HG03432 (cell line): ENCODE data around the gene OVCH1.
"Not testable (repeated sequence)": the region's sequence is repeated elsewhere in the genome, so short reads cannot be mapped to it uniquely, and the experiment has no call there.

ENCODE experiments used
- ATAC-seq: cut with Tn5 transposase; IDR thresholded peaks from one replicate; pipeline ENCODE4 v1.9.1; 2021; ENCODE audit warnings: mild to moderate bottlenecking, moderate library complexity; ENCODE audit not compliant: unreplicated experiment

Gene OVCH1

DNA sequence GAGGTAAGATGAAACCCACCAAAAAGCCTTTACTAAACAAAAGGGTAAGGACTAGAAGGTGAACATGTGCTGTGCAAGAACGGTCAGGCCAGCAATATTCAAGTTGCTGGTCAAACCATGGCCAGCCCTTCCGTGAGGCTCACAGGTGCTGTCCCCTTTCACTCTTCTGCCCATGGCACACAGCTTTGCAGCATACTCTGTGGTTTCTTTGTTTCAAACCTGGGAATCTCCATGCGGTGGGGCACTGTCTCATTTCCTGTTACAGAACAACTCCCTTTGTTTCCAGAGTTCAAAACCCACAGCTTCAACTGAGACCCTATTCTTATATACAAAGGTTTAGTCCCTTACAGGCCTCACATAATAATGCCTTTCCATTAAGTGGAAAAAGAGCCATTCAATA is 1.7 kb upstream of the OVCH1 start:
- ATAC-seq = peak; percentile 46

DNA sequence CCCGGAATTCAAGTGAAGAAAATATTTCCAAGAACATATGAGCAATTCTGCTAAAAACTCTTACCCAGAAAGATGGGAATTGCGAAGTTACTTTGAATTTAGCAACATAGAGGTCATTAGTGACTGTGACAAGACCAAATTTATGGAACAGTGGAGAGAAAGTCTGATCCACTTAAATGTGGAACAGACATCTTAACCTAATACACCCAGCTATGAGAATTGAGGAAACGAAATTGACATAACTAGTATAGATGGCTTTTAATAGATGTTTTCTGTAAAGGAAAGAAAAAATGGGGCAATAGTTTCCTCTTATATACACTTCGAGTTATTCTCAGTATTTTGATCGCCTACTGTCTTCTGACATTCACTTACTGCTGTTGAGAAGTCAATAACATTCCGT is 4.6 kb downstream of the OVCH1 start:
- ATAC-seq = no peak

DNA sequence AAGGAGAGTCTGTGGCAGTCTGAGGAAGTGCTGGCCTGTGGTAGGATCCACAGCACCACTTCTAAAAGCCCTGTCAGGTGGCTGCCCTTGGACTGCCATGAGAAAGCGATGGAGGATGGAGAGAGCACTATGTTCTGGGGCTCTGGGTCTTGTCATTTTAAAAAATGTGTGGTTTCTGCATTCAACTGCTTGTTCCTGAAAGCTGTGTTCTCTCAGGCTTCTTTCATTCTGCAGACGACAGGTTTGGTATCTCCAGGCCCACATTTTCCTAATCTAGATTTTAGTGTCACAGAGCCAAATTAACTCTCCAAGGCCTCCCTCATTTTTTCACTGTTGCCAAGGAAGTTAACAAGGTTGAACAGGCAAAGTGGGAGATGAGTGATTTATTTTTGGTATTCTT is 10.5 kb downstream of the OVCH1 start:
- no peak for ATAC-seq

DNA sequence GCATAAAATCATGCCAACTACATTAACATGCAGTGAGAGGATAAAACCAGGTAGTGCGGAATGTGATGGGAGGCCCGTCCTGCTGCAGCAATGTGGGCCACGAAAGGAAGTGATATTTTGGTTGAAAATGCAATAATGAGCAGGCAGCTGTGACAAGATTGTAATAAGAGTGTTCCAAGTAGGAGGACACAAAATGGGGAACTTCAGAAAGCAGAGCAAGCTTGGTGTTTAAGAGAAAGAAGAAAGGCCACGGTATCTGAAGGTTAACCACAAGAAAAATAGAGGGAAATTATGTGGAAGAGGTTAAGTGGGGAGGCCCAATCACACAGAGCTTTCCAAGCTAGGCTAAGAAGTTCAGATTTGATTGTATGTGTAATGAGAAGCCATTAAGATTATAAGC is 34.3 kb downstream of the OVCH1 start:
- ATAC-seq = no peak

DNA sequence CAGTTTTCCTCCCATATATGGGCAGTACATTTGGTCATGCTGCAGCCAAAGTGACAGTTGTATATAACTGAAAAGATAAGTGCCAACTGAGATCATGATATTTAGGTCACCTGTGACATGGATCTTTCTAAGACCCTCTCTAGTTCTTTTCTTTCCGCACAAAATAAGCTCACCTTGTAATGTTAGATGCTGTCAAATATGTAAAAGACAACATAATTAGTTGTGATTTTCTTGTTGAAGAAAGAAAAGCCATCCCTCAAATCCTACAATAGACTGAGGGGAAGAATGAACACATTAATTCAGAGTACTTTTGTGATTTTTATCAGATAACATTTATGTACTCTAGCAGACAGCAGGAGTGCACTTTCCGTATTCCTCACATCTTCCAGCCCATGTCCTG is 37.4 kb downstream of the OVCH1 start:
- ATAC-seq = no peak

DNA sequence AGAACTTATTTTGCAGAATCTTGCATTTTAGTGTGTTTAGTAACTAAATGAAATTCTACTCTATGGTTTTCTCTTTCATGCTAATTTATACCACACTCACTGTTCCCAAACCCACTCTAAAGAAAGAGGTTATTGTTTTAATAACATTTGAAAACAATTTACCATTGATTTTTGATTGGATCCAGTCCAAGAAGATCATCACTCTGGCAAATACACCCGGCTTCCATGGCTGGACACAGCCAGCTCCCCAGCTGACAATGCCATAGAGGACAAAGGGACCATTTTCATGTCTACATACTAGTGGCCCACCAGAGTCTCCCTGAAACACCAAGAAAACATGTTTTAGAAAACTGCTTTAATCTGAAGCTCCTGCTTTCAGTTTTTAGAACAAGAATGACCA is 42.4 kb downstream of the OVCH1 start:
- ATAC-seq = no peak

DNA sequence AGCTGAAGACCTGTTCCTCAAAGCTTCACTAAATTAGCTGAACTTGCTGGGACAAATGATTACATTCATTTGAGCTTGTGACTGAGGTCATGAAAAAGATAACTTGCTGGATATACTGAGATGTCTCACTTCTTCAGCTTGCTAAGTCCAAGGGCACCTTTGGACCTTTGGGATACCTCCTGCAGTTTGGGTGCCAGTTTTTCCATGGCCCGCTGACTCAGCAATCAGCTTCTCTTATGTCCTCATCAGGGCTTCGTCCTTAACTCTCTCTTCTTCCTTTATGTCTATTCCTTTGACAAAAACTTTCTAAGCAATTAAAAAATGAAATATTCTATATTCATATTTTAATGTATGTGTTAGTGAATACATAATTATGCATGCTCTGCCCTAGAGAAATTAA is 45.6 kb downstream of the OVCH1 start:
- no peak for ATAC-seq

DNA sequence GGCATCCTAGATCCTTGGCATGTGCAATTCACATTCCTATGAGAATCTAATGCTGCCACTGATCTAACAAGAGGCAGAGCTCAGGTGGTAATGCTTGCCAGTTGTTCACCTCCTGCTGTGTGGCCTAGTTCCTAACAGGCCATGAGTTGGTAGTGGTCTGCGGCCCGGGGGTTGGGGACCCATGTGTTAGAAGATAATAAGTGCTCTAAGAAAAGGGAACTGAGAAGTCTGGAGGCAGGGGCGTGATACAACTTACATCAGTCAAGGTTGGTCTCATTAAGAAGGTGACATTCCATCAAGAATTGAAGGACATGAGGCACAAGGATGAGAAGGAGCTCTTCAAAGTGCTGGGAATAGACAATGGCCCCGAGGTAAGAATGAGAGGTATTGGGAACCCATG is 49.3 kb downstream of the OVCH1 start:
- no peak for ATAC-seq

DNA sequence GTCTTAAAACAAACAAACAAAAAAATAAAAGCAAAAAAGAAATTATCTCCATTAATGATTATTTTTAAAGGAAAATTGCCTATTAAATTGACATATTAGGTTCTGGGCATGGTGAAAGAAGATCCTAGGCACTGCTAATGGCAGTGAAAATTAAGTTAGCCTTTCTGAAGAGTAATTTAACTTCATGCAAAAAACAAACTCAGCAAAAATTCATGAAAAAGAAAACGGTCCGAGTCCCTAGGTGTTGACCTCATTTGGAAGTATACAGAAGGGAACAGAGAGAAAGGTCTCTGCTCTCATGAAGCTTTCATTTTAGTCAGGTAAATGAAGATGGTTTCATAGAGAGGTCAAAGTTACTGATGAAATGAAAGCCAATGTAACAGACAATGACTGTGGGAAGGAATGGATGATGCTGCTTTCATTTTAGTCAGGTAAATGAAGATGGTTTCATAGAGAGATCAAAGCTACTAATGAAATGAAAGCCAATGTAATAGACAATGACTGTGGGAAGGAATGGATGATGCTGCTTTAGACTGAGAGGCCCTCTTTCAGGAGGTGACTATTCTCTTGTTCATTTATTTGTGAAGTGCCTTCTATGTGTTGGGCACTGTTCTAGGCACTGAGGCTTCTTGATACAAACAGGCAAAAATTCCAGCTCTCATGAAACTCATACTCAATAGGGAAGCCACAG is 50.1 kb downstream of the OVCH1 start:
- ATAC-seq = no peak

DNA sequence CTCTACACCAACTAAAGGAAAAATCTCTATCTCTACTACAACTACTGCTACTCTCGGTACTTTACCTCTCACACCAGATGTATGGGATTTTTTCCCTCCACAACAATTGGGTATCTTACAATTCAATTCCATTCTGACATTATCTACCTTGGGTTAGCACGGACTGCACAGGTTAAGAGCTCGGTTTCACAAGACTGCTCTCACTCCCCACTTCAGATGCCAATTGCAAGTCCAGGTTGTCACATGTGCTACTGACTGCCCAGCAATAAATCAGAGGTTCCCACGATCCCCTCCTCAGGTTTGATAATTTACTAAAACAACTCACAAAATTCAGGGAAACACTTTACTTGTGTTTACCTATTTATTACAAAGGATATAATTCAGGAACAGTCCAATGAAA is 58.0 kb downstream of the OVCH1 start:
- no peak for ATAC-seq

DNA sequence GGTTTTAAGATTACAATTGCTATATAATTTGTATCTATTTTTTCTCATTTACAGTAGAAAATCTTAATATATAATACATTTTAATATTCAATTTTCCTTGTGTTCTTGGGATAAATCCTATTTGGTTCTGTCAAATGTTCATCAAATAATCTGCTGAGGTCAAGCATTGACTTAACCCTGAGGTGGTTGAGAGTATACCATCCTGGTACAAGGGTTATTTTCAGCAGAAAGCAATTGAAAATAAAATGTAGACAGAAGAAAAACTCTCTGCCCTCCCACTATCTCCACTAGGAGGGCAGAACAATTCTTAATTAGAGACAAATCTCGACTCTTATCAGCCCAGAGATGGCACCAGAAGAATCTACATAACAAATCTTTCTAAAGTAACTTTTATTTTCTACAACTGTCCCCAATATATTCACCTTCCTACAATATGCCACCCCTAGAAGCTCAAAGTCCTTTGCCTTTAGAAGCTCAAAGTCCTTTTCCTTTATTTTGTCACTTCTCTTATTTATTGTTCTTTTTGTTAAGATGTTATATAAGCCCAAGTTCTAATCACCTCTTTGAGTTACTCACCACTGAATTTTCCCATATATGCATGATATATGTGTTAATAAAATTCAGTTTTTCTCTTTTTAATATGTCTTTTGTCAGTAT is 58.6 kb downstream of the OVCH1 start:
- ATAC-seq = no peak

DNA sequence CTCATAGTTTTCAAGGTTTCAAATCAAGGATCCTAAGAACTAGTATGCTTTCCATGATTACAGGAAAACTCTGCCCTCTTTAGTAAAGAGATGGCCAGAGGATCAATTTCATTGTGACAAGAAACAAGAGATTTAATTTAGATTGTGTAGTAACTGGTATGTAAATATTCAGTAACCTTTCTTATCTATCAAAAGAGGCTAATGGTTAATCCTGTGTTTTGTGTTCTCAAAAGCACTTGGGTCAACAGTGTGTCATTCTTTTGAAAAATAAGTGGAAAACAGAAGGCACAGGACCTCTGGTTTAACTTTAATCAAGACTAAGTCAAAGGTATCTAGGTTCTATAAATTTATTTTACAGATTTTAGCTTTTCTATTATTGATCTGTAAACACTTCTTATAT is 59.9 kb downstream of the OVCH1 start:
- ATAC-seq = no peak

DNA sequence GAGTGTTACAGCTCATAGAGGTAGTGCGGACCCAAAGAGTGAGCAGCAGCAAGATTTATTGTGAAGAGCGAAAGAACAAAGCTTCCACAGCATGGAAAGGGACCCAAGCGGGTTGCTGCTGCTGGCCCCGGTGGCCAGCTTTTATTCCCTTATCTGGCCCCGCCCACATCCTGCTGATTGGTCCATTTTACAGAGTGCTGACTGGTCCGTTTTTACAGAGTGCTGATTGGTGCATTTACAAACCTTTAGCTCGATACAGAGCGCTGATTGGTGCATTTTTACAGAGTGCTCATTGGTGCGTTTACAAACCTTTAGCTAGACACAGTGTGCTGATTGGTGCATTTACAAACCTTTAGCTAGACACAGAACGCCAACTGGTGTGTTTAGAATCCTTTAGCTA is 60.7 kb downstream of the OVCH1 start:
- ATAC-seq = not testable (repeated sequence)

DNA sequence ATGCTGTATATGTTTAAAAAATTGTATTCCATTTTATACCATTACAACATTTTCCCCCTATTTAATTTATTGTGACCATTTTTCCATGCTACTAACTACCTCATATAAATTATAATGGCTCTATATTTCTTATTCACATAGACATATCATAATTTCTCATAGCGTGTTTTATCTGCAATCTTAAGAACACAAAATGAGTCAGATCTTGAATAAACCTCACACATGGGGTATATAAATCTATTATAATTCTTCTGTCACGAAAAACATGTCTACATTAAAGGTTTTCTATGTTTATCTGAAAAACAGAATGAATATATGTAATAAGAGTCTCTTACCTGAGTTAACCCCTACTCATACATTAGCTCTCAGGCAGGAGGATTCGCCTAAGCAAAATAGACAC is 66.0 kb downstream of the OVCH1 start:
- ATAC-seq = no peak

DNA sequence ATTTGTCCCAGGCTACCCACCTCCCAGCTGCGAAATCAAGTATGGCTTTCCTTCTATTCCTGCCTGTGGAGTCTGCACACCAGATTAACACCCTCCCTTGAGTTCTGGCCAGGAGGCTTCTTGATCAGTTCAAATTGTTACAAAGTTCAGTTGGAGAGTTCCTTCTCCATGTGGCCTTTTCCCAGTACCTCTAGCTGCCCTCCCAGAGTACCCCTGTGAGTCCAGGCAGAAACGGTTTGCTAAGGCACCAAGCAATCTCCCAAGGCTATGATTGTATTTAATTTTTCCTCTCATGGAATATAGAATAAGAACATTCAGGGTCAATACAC is 66.8 kb downstream of the OVCH1 start:
- no peak for ATAC-seq

DNA sequence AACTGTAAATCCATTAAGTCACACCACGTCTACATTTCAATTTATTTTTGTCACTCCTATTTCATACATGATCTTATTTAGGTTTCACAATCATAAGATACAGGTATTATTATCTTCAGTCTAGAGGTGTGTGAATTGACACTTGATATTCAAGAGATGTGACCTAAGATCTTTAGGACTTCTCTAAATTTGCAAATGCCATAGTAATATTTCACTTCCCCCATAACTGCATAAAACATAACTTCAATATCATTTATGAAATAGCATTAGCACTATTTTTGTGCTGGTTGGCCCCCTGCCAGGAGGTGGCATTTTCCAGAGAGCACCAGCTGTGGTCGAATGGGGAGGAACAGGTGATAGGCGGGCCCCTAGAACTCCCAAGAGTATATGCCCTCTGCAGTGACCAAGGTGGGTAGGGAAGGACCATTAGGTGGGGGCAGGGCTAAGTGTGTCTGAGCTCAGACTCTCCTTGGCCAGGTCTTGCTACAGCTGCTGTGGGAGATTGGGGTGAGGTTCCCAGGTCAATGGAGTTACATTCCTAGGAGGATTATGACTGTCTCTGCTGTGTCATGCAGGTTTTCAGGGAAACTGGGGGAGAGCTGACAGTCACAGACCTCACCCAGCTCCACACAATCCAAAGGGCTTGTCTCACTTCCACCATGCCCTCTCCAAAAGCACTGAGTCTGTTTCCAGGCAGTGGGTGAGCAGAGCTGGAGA is 67.3 kb downstream of the OVCH1 start:
- no peak for ATAC-seq

DNA sequence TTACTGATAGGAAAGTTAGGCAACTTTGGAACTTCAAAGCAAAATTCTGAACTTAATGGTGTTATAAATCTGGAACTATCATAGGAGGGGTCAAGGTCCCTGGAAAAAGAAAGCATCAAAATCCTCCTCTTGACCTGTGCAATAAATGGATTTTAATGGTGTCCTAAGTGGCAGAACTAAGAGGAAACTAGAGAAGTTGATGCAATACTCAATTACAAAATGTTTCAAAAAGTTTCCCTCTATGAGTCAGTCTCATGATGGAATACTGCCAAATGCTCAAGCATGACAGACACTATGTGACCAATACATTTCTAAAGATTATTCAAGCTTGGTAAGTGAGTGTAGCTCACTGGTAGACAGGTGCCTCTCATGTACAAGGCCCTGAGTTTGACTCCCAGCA is 68.9 kb downstream of the OVCH1 start:
- peak; percentile 47 for ATAC-seq

DNA sequence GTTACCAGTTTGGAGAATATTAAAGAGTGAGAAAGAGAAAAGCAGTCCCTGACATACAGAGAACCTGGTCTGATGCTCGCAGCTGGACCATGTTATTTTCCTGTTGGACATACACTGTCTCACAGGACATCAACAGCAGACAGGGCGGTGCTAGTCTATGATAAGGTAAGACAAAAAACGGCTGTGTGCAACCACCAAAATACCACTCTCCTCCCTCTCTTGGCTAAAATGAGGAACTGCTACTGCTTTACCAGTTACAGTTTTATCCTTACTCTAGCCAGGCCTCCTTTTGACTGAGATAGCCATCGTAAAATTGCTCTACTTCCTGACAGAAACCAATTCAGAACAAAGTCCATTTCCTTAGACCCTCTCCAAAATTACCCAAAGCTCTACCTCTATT is 69.5 kb downstream of the OVCH1 start:
- peak; percentile 98 for ATAC-seq

DNA sequence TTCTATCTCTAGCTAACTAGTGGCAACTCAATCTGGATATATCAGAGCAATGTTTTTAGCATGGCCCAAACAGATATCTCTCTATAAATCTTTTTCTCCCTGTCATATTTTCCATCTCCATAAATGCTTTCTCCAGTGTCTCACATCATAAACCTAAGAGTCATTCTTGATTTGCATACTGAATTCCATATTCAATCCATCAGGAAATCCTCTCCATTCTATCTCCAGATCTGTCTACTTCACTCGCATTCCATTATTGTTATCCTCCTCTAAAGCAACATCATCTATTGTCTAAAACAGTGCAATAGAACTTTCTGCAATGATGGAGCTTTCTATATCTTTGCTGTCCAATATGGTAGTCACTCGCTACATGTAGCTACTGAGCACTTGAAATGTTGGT is 71.0 kb downstream of the OVCH1 start:
- no peak for ATAC-seq

DNA sequence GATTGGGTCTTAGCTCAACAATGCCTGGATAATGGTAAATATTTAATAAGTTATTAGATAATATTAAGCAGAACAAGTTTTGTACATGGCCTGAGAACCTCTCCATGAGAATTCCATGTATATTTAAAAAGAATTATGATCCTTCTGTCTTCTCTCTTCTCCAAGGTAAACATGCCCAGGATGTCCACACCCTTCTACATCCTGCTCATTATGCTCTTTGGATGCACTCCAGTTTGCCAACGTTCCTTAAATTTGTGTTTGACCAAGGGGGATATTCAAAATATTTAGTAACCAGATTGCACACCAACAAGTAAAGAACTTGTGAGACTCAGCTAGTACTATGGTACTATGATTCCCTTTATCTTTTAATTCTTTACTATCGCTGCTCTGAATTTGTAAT is 71.8 kb downstream of the OVCH1 start:
- ATAC-seq = no peak

DNA sequence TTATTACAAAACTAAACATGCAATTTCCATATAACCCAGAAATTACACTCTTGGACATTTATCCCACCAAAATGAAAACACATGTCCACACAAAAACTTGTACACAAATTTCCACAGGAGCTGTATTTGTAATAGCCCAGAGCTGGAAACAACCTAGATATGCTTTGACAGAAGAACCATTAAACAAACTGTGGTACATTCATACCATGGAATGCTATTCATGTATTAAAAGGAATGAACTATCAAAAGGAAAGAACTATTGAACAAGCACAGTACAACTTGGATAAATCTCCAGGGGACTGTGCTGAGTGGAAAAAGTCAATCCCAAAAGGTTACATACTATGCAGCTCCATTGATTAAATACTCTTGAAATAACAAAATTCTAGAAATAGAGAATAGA is 80.7 kb downstream of the OVCH1 start:
- ATAC-seq = no peak

DNA sequence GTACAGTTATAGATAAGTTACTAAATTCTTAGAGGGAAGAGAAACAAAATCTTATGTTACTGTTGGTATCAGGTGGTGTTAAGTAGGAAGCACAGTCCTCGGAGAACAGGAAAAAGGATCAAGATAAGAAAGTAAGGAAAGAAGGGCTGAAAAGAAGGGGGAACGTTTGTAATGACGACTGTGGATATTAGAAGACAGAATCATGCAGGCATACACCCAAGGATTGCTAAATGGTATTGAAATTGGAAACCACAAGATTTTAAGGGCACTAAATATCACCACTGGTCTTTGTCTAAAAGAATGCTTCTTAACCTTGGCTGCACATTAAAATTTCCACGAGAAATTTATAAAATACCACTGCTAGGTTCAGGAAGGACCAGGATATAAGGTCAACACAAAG is 82.4 kb downstream of the OVCH1 start:
- ATAC-seq = no peak

DNA sequence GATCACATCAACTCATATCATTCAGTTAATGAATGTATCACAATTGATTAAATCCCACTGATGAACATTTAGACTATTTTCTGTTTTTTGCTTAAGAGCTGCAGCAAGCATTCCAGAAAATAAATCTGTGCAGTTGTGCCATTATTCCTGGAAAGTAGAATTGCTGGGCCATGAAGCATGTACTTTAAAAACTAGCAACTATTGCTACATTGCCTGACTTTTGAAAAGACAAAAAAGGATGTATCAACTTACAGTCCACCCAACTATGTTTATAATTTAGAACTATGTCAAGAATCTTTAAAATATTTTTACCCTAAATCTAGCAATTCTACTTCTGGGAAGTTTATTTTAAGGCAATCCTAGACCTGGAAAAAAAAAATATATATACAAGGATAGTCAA is 83.1 kb downstream of the OVCH1 start:
- no peak for ATAC-seq
